K562 (cell line): Measurements from ENCODE around the gene TMEM120B. TPM values are rescaled to one million over a fixed set of nuclear protein-coding genes. Genes with fewer than 3 reads are reported as not detected.

Experiments used
- BCOR ChIP-seq: fragments of 450-650 bp; IDR thresholded peaks from 2 replicates; pipeline ENCODE4 v1.6.1; 2016
- NR2C2 ChIP-seq, 2 experiments: fragments of 200-800 bp in 1 of 2; sonication (Bioruptor generic) in 1 of 2; sonication (generic) in 1 of 2; formaldehyde crosslinking in 1 of 2; IDR thresholded peaks; 2 replicates each; pipeline versions ENCODE4 v1.6.1 to v1.8.0; 2016 to 2022; ENCODE audit warnings: mild to moderate bottlenecking in 1 of 2, missing compliant biosample characterization in 1 of 2, missing genetic modification characterization in 1 of 2, missing genetic modification reagents in 1 of 2
- TAL1 ChIP-seq: fragments of 450-650 bp; IDR thresholded peaks from 2 replicates; pipeline ENCODE4 v1.6.1; 2016; ENCODE audit warnings: mild to moderate bottlenecking
- ZBTB40 ChIP-seq, 2 experiments: fragments of 450-650 bp in 1 of 2; sonication (generic) in 1 of 2; formaldehyde crosslinking in 1 of 2; IDR thresholded peaks; 2 replicates each; pipeline versions ENCODE4 v1.7.1 to v1.9.0; 2016 to 2022; ENCODE audit warnings: inconsistent platforms in 1 of 2, mild to moderate bottlenecking in 1 of 2, missing genetic modification reagents in 1 of 2
- polyA plus RNA-seq, 8 experiments: library from polyadenylated mRNA; depleted of rRNA in 4 of 8; stranded (reverse) in 5 of 8; unstranded in 3 of 8; fragments of >200 nt; fragmentation: Nextera tagmentation in 2 of 8; fragmentation: Illumina TruSeq in 1 of 8; extraction: Ambion mirVana in 2 of 8; extraction: Trizol in 1 of 8; gene quantifications; 2 replicates each; pipeline versions ENCODE4 v1.2.1 to v1.2.3, GENCODE V29; 2011 to 2014; ENCODE audit warnings: inconsistent platforms in 1 of 8, missing spikeins in 1 of 8
- total RNA-seq, 7 experiments: library from RNA; depleted of rRNA in 6 of 7; stranded (reverse); fragments of >200 nt in 6 of 7; fragmentation: Illumina TruSeq in 2 of 7; extraction: Trizol in 2 of 7; gene quantifications; 2 replicates each; pipeline versions ENCODE4 v1.2.1 to v1.2.3, GENCODE V29; 2011 to 2021; ENCODE audit warnings: low replicate concordance in 1 of 7
- TF ChIP-seq, protein P1 (sequence below): sonication (generic); formaldehyde crosslinking; IDR thresholded peaks from 2 replicates; pipeline ENCODE4 v1.8.0; 2023; ENCODE audit warnings: missing genetic modification reagents, mild to moderate bottlenecking, borderline replicate concordance

The TMEM120B gene
- total and polyA plus RNA-seq, 9 of the 15 experiments (the other 6 are each of a cell fraction or from before 2014, with no cell fraction given), result 1.7 to 18.6 (median 7.4) TPM

- TF ChIP-seq ZBTB40 (IDR thresholded peaks at IDR 0.05) (peak; percentile 61), ZBTB40 (CRISPR knock-in tag; IDR thresholded peaks at IDR 0.05) (no peak), TAL1 (no peak), NR2C2 (CRISPR knock-in tag; IDR thresholded peaks at IDR 0.05) (no peak), NR2C2 (tag; IDR thresholded peaks at IDR 0.05) (no peak), BCOR (peak; percentile 65; the same call in 1 of the 2 replicates)
- TF ChIP-seq, protein P1, sequence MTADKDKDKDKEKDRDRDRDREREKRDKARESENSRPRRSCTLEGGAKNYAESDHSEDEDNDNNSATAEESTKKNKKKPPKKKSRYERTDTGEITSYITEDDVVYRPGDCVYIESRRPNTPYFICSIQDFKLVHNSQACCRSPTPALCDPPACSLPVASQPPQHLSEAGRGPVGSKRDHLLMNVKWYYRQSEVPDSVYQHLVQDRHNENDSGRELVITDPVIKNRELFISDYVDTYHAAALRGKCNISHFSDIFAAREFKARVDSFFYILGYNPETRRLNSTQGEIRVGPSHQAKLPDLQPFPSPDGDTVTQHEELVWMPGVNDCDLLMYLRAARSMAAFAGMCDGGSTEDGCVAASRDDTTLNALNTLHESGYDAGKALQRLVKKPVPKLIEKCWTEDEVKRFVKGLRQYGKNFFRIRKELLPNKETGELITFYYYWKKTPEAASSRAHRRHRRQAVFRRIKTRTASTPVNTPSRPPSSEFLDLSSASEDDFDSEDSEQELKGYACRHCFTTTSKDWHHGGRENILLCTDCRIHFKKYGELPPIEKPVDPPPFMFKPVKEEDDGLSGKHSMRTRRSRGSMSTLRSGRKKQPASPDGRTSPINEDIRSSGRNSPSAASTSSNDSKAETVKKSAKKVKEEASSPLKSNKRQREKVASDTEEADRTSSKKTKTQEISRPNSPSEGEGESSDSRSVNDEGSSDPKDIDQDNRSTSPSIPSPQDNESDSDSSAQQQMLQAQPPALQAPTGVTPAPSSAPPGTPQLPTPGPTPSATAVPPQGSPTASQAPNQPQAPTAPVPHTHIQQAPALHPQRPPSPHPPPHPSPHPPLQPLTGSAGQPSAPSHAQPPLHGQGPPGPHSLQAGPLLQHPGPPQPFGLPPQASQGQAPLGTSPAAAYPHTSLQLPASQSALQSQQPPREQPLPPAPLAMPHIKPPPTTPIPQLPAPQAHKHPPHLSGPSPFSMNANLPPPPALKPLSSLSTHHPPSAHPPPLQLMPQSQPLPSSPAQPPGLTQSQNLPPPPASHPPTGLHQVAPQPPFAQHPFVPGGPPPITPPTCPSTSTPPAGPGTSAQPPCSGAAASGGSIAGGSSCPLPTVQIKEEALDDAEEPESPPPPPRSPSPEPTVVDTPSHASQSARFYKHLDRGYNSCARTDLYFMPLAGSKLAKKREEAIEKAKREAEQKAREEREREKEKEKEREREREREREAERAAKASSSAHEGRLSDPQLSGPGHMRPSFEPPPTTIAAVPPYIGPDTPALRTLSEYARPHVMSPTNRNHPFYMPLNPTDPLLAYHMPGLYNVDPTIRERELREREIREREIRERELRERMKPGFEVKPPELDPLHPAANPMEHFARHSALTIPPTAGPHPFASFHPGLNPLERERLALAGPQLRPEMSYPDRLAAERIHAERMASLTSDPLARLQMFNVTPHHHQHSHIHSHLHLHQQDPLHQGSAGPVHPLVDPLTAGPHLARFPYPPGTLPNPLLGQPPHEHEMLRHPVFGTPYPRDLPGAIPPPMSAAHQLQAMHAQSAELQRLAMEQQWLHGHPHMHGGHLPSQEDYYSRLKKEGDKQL, result no peak
These were observed 977 bp upstream of the TMEM120B start (continued) for GRCh38 chr12:121711361-121712189.
